HG03139 (cell line): ENCODE results near the gene CHL1.

Source experiments
- ATAC-seq: cut with Tn5 transposase; IDR thresholded peaks from one replicate; pipeline ENCODE4 v1.9.1; 2021; ENCODE audit not compliant: unreplicated experiment

CHL1 gene

GRCh38 chr3:277873-278272, 81.3 kb downstream of the CHL1 start:
- ATAC-seq, result no peak

- ATAC-seq, result peak; percentile 70
These were observed 81.9 kb downstream of the CHL1 start for GRCh38 chr3:278300-279064.

- ATAC-seq, result no peak
These were observed 82.8 kb downstream of the CHL1 start for GRCh38 chr3:279325-279724.

GRCh38 chr3:280681-281080, 84.1 kb downstream of the CHL1 start:
- ATAC-seq, result peak; percentile 26

- ATAC-seq, result no peak
These were observed 87.8 kb downstream of the CHL1 start for GRCh38 chr3:284322-284721.

GRCh38 chr3:288417-288816, 91.9 kb downstream of the CHL1 start:
- ATAC-seq, result no peak

- ATAC-seq, result no peak
These were observed 94.5 kb downstream of the CHL1 start for GRCh38 chr3:291028-291427.

- ATAC-seq, result no peak
These were observed 95.3 kb downstream of the CHL1 start for GRCh38 chr3:291646-292436.

GRCh38 chr3:294096-294495, 97.5 kb downstream of the CHL1 start:
- no peak for ATAC-seq

- ATAC-seq, result no peak
These were observed 98.0 kb downstream of the CHL1 start for GRCh38 chr3:294581-294980.

GRCh38 chr3:295166-295565, 98.6 kb downstream of the CHL1 start:
- ATAC-seq, result no peak

- ATAC-seq, result no peak
These were observed 101.0 kb downstream of the CHL1 start for GRCh38 chr3:297585-297984.

GRCh38 chr3:299590-300301, 103.2 kb downstream of the CHL1 start:
- ATAC-seq, result no peak

GRCh38 chr3:307182-307581, 110.6 kb downstream of the CHL1 start:
- no peak for ATAC-seq

GRCh38 chr3:308597-309321, 112.2 kb downstream of the CHL1 start:
- no peak for ATAC-seq

- no peak for ATAC-seq
These were observed 115.7 kb downstream of the CHL1 start for GRCh38 chr3:312160-312733.

- ATAC-seq, result no peak
These were observed 116.3 kb downstream of the CHL1 start for GRCh38 chr3:312911-313310.

GRCh38 chr3:317012-317411, 120.4 kb downstream of the CHL1 start:
- no peak for ATAC-seq

- ATAC-seq, result no peak
These were observed 122.3 kb downstream of the CHL1 start for GRCh38 chr3:318903-319302.

- ATAC-seq, result no peak
These were observed 127.9 kb downstream of the CHL1 start for GRCh38 chr3:324423-324822.

- no peak for ATAC-seq
These were observed 128.9 kb downstream of the CHL1 start for GRCh38 chr3:325495-325894.
